Large intestine (tissue), 3 donors: ENCODE measurements around the gene UFSP1. TPM values are rescaled to one million over a fixed set of nuclear protein-coding genes. Genes with fewer than 3 reads are reported as not detected.
A peak's percentile ranks its signal among the peaks of the same experiment; 100 is the strongest.

Source experiments
- DNase-seq, 2 donors: peaks; one replicate each; pipeline versions ENCODE4 v3.0.0 to v3.0.0-alpha.2; 2013
- H3K27ac ChIP-seq: one replicate; pipeline ENCODE4 v1.5.1; 2013; ENCODE audit warnings: low read length
- H3K27me3 ChIP-seq: 2 replicates; pipeline ENCODE4 v1.6.1; 2013; ENCODE audit warnings: low read length; ENCODE audit not compliant: control insufficient read depth, insufficient read depth
- H3K36me3 ChIP-seq: 2 replicates; pipeline ENCODE4 v1.6.1; 2013; ENCODE audit warnings: low read length; ENCODE audit not compliant: control insufficient read depth, insufficient read depth
- H3K4me1 ChIP-seq: one replicate; pipeline ENCODE4 v1.6.1; 2013; ENCODE audit warnings: low read length; ENCODE audit not compliant: control insufficient read depth, insufficient read depth
- H3K4me3 ChIP-seq: one replicate; pipeline ENCODE4 v1.5.1; 2013; ENCODE audit warnings: low read length
- H3K9me3 ChIP-seq: one replicate; pipeline ENCODE4 v1.6.1; 2013; ENCODE audit warnings: mild to moderate bottlenecking, low read depth, low read length, moderate library complexity; ENCODE audit not compliant: control insufficient read depth
- WGBS: methylation state at CpG from one replicate; pipeline ENCODE4 v1.1.5; 2013; ENCODE audit warnings: low lambda C conversion rate; ENCODE audit not compliant: insufficient coverage; 5-methylcytosine and 5-hydroxymethylcytosine counted together
- polyA plus RNA-seq: library from polyadenylated mRNA; unstranded; fragments of 120-200 nt; gene quantifications from one replicate; pipeline ENCODE4 v1.2.1, GENCODE V29; 2013

Gene UFSP1
- polyA plus RNA-seq, 1 donor: 2.4 TPM

GRCh38 chr7:100867776-100868485, 21.6 kb downstream of the UFSP1 start:
- H3K27me3 ChIP-seq: no peaks in the 10 kb centered on the region
- peak; percentile 53 to 80 for DNase-seq
- peak overlapping the region; percentile 80 for H3K27ac ChIP-seq
- H3K9me3 ChIP-seq: no peaks in the 10 kb centered on the region
- WGBS: no CpG with 5 or more reads among the region's 27 CpGs
- peak overlapping the region; percentile 75 for H3K4me3 ChIP-seq
- peaks cover 24% of the 10 kb centered on the region for H3K36me3 ChIP-seq
- H3K4me1 ChIP-seq: peaks cover 17% of the 10 kb centered on the region

- Histone ChIP-seq H3K27me3 (no peaks in the 10 kb centered on the region), H3K4me3 (peak within 1 kb of the TSS; percentile 75), H3K4me1 (peaks cover 17% of the 10 kb centered on the region), H3K9me3 (no peaks in the 10 kb centered on the region), H3K36me3 (peaks cover 18% of the 10 kb centered on the region), H3K27ac (peak within 1 kb of the TSS; percentile 80)
- WGBS: no CpG with 5 or more reads among the region's 42 CpGs
- DNase-seq: peak; percentile 87
These were observed 22.3 kb downstream of the UFSP1 start, which contains the start of gene TRIP6 for GRCh38 chr7:100867040-100867775. TRIP6 (plus strand) TSS chr7:100867387; CDS start chr7:100867498, 111 bp downstream.

GRCh38 chr7:100866729-100867039, 22.8 kb downstream of the UFSP1 start:
- Histone ChIP-seq H3K27ac (peak overlapping the region; percentile 80), H3K9me3 (no peaks in the 10 kb centered on the region), H3K36me3 (peaks cover 16% of the 10 kb centered on the region), H3K27me3 (no peaks in the 10 kb centered on the region), H3K4me3 (peak overlapping the region; percentile 75), H3K4me1 (peaks cover 17% of the 10 kb centered on the region)
- WGBS: no CpG with 5 or more reads among the region's 5 CpGs
- DNase-seq: no peak

- Histone ChIP-seq H3K27me3 (no peaks in the 10 kb centered on the region), H3K36me3 (peaks cover 15% of the 10 kb centered on the region), H3K9me3 (no peaks in the 10 kb centered on the region), H3K4me1 (peaks cover 17% of the 10 kb centered on the region), H3K4me3 (peak overlapping the region; percentile 75), H3K27ac (peak overlapping the region; percentile 80)
- peak; percentile 23 to 41 for DNase-seq
- no CpG with 5 or more reads among the region's 46 CpGs for WGBS
These were observed 23.4 kb downstream of the UFSP1 start for GRCh38 chr7:100865938-100866728.

GRCh38 chr7:100865372-100865911, 24.1 kb downstream of the UFSP1 start:
- Histone ChIP-seq H3K4me1 (peaks cover 17% of the 10 kb centered on the region), H3K36me3 (peaks cover 17% of the 10 kb centered on the region), H3K4me3 (no peak overlapping the region), H3K27ac (no peak overlapping the region), H3K27me3 (no peaks in the 10 kb centered on the region), H3K9me3 (no peaks in the 10 kb centered on the region)
- no CpG with 5 or more reads among the region's 17 CpGs for WGBS
- no peak for DNase-seq

GRCh38 chr7:100864263-100864845, 25.2 kb downstream of the UFSP1 start:
- no peaks in the 10 kb centered on the region for H3K27me3 ChIP-seq
- peaks cover 20% of the 10 kb centered on the region for H3K36me3 ChIP-seq
- no peak for DNase-seq
- no CpG with 5 or more reads among the region's 12 CpGs for WGBS
- no peak overlapping the region for H3K27ac ChIP-seq
- no peak overlapping the region for H3K4me3 ChIP-seq
- peaks cover 17% of the 10 kb centered on the region for H3K4me1 ChIP-seq
- no peaks in the 10 kb centered on the region for H3K9me3 ChIP-seq

- peak in 1 of 2 donors; percentile 58 for DNase-seq
These were observed 26.0 kb downstream of the UFSP1 start for GRCh38 chr7:100863406-100863950.

GRCh38 chr7:100861616-100861985, 27.9 kb downstream of the UFSP1 start:
- Histone ChIP-seq H3K4me3 (no peak overlapping the region), H3K27me3 (no peaks in the 10 kb centered on the region), H3K27ac (no peak overlapping the region), H3K4me1 (peaks cover 7% of the 10 kb centered on the region), H3K36me3 (peaks cover 30% of the 10 kb centered on the region), H3K9me3 (no peaks in the 10 kb centered on the region)
- no CpG with 5 or more reads among the region's 14 CpGs for WGBS
- no peak for DNase-seq

More at GRCh38 chr7:100863406-100863950, 26.0 kb downstream of the UFSP1 start:
- Histone ChIP-seq H3K27ac (no peak overlapping the region), H3K27me3 (no peaks in the 10 kb centered on the region), H3K36me3 (peaks cover 26% of the 10 kb centered on the region), H3K4me1 (peaks cover 11% of the 10 kb centered on the region), H3K9me3 (no peaks in the 10 kb centered on the region), H3K4me3 (no peak overlapping the region)
- WGBS: no CpG with 5 or more reads among the region's 10 CpGs

GRCh38 chr7:100860702-100861615, 28.6 kb downstream of the UFSP1 start:
- Histone ChIP-seq H3K27me3 (no peaks in the 10 kb centered on the region), H3K9me3 (no peaks in the 10 kb centered on the region), H3K4me1 (peaks cover 3% of the 10 kb centered on the region), H3K36me3 (peaks cover 30% of the 10 kb centered on the region), H3K27ac (no peak overlapping the region), H3K4me3 (no peak overlapping the region)
- WGBS: no CpG with 5 or more reads among the region's 18 CpGs
- DNase-seq: no peak
